Endothelial cell of umbilical vein (primary cell): ENCODE results near the gene RSPH1. TPM values are rescaled to one million over a fixed set of nuclear protein-coding genes. Genes with fewer than 3 reads are reported as not detected.

Experiments
- BruUV-seq: library from RNA; stranded (reverse); fragments of 400-500 nt; replicated peaks from 2 replicates; lab custom pipeline; 2021; lab: Mats Ljungman, UMichigan
- CTCF ChIA-PET: fragments of 300-600, 350-600 bp; sonication (Branson Sonifier 250); formaldehyde crosslinking; loops from one replicate; lab custom pipeline; 2021; ENCODE audit warnings: antibody characterized with exemption, inconsistent platforms; lab: Charles Lee
- POLR2A ChIA-PET: fragments of 300-600, 350-600 bp; sonication (Branson Sonifier 250); formaldehyde crosslinking; loops from one replicate; lab custom pipeline; 2021; ENCODE audit warnings: antibody characterized with exemption, inconsistent platforms; lab: Charles Lee
- DNase-seq: peaks from one replicate; pipeline ENCODE4 v3.0.0-alpha.2; 2011; ENCODE audit warnings: low read depth, low spot score
- FAIRE-seq: peaks from 2 replicates; lab custom pipeline; 2011; peaks lifted over from hg19 to GRCh38; lab: Jason Lieb, UNC
- H2AFZ ChIP-seq: 2 replicates; pipeline ENCODE4 v1.6.0; 2012; ENCODE audit warnings: low read depth, low read length, control low read depth, inconsistent platforms
- H3K27ac ChIP-seq: 2 replicates; pipeline ENCODE4 v1.5.1; 2011; ENCODE audit warnings: low read depth, mild to moderate bottlenecking, control low read depth, low read length, moderate library complexity; ENCODE audit not compliant: insufficient read depth
- H3K27me3 ChIP-seq, 2 experiments: 2 replicates each; pipeline versions ENCODE4 v1.6.0 to v1.6.1; 2011; ENCODE audit warnings: low read length in 2 of 2, mixed read lengths in 1 of 2; ENCODE audit not compliant: control insufficient read depth in 2 of 2, insufficient read depth in 2 of 2
- H3K36me3 ChIP-seq, 2 experiments: 2 replicates in 1 of 2; 3 replicates in 1 of 2; pipeline ENCODE4 v1.5.1; 2011; ENCODE audit warnings: low read length in 2 of 2, mild to moderate bottlenecking in 1 of 2, moderate library complexity in 1 of 2; ENCODE audit not compliant: control insufficient read depth in 2 of 2, insufficient read depth in 2 of 2; ENCODE audit errors: extremely low read depth in 1 of 2
- H3K4me1 ChIP-seq: 3 replicates; pipeline ENCODE4 v1.5.1; 2011; ENCODE audit warnings: mild to moderate bottlenecking, low read length; ENCODE audit not compliant: control insufficient read depth, insufficient read depth; ENCODE audit errors: extremely low read depth
- H3K4me2 ChIP-seq: 2 replicates; pipeline ENCODE4 v1.6.1; 2011; ENCODE audit warnings: low read length, control low read depth, mixed read lengths; ENCODE audit not compliant: insufficient read depth
- H3K4me3 ChIP-seq, 3 experiments: fragments of 200-600 bp in 1 of 3; sonication (generic), shearing (Covaris generic) in 1 of 3; replicated peaks in 1 of 3; 2 replicates each; pipeline ENCODE4 v1.5.1; 2011 to 2016; ENCODE audit warnings: control low read depth in 3 of 3, low read length in 3 of 3, mild to moderate bottlenecking in 2 of 3, inconsistent platforms in 1 of 3, low read depth in 1 of 3, moderate library complexity in 1 of 3; ENCODE audit not compliant: insufficient read depth in 1 of 3
- H3K79me2 ChIP-seq: 2 replicates; pipeline ENCODE4 v1.6.0; 2012; ENCODE audit warnings: low read length, inconsistent platforms; ENCODE audit not compliant: control insufficient read depth, insufficient read depth
- H3K9ac ChIP-seq: replicated peaks from 2 replicates; pipeline ENCODE3; 2011; ENCODE audit warnings: low read length, control low read depth; ENCODE audit not compliant: insufficient read depth; ENCODE audit errors: extremely low read depth
- H3K9me1 ChIP-seq: replicated peaks from 3 replicates; pipeline ENCODE4 v1.6.0; 2011; ENCODE audit warnings: mild to moderate bottlenecking, low read length; ENCODE audit not compliant: control insufficient read depth, insufficient read depth; ENCODE audit errors: extremely low read depth
- H3K9me3 ChIP-seq: replicated peaks from 2 replicates; pipeline ENCODE4 v1.5.1; 2012; ENCODE audit warnings: low read length, inconsistent platforms; ENCODE audit not compliant: control insufficient read depth, insufficient read depth
- H4K20me1 ChIP-seq: replicated peaks from 2 replicates; pipeline ENCODE3; 2011; ENCODE audit warnings: mild to moderate bottlenecking, low read length; ENCODE audit not compliant: control insufficient read depth, insufficient read depth; ENCODE audit errors: extremely low read depth
- EZH2 ChIP-seq: IDR thresholded peaks from 2 replicates; pipeline ENCODE4 v1.6.1; 2012; ENCODE audit warnings: borderline replicate concordance, low read depth, mild to moderate bottlenecking, moderate library complexity, low read length, inconsistent platforms; ENCODE audit not compliant: severe bottlenecking
- FOS ChIP-seq: IDR thresholded peaks from 2 replicates; pipeline ENCODE4 v1.6.1; 2011; ENCODE audit warnings: mild to moderate bottlenecking, low read length, moderate library complexity, borderline replicate concordance; ENCODE audit not compliant: insufficient read depth
- GATA2 ChIP-seq: IDR thresholded peaks from 2 replicates; pipeline ENCODE4 v1.7.0; 2011; ENCODE audit warnings: low read depth, mild to moderate bottlenecking, moderate library complexity, mixed read lengths, low read length; ENCODE audit not compliant: insufficient read length, insufficient read depth
- JUN ChIP-seq: IDR thresholded peaks from 2 replicates; pipeline ENCODE4 v1.6.1; 2011; ENCODE audit warnings: borderline replicate concordance, low read depth; ENCODE audit not compliant: insufficient read length, insufficient read depth
- MYC ChIP-seq: IDR thresholded peaks from one replicate; pipeline ENCODE4 v1.6.1; 2011; ENCODE audit warnings: mild to moderate bottlenecking, low read depth, low read length
- POLR2A ChIP-seq: IDR thresholded peaks from 2 replicates; pipeline ENCODE4 v1.6.1; 2012; ENCODE audit warnings: low read depth, mild to moderate bottlenecking, control low read depth, low read length
- POLR2AphosphoS5 ChIP-seq: IDR thresholded peaks from 2 replicates; pipeline ENCODE4 v1.6.1; 2012; ENCODE audit warnings: low read depth, mild to moderate bottlenecking, control low read depth, low read length, moderate library complexity; ENCODE audit not compliant: insufficient read depth
- dilution Hi-C: fragments of 300-500 bp; cut with MboI; formaldehyde crosslinking; loops from one replicate; pipeline ENCODE4 v1.15.0; 2019; ENCODE audit warnings: low sequenced_read_pairs; ENCODE audit not compliant: extremely low pct_ligation_motif_present
- intact Hi-C: fragments of 100-400 bp; cut with micrococcal nuclease; formaldehyde crosslinking; loops from one replicate; pipeline ENCODE4 v1.10.0; 2022
- polyA plus RNA-seq, 4 experiments: library from polyadenylated mRNA; depleted of rRNA in 3 of 4; stranded (reverse) in 3 of 4; unstranded in 1 of 4; fragments of >200 nt; gene quantifications; 2 replicates each; pipeline versions ENCODE4 v1.2.1 to v1.2.3, GENCODE V29; 2011 to 2012; ENCODE audit warnings: missing spikeins in 1 of 4
- total RNA-seq: library from RNA; stranded (reverse); gene quantifications from 2 replicates; pipeline ENCODE4 v1.2.3, GENCODE V29; 2021
- TF ChIP-seq, protein P1 (sequence below), 2 donors: IDR thresholded peaks; 1 replicate in 1 of 2; 2 replicates in 1 of 2; pipeline ENCODE4 v1.5.1; 2011; ENCODE audit warnings: low read length in 2 of 2, mild to moderate bottlenecking in 2 of 2, moderate library complexity in 2 of 2, control low read depth in 1 of 2, inconsistent platforms in 1 of 2, low read depth in 1 of 2; ENCODE audit not compliant: insufficient read depth in 1 of 2; ENCODE audit errors: extremely low read depth in 1 of 2
- TF ChIP-seq, protein P2 (sequence below): IDR thresholded peaks from 2 replicates; pipeline ENCODE4 v1.6.1; 2011; ENCODE audit not compliant: insufficient read depth, insufficient read length

RSPH1 gene
- total and polyA plus RNA-seq, 2 donors (not counting 3 experiments of a cell fraction or from before 2014, with no cell fraction given): 0.08 TPM; not detected in 1

DNA sequence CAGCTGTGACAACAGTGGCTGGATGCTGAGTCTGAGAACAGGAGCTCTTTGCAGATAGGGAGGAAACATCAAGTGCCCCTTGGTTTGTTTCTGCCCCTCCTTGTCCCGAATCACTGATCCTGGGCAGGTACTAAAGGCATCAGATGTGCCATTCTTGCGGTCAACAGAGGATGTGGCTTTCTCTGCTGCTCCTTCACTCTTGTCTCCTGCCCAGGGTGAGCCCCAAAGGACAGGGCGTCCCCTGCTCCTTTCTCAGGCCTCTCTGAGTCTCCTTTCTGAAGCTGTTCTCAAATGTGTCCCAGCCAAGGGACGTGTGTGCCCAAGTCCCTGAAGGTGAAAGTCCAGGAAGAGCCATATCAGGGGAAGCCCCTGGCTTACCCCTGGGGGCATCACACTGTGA is 49.3 kb upstream of the RSPH1 start:
- no peak overlapping the region for H3K9ac ChIP-seq
- intact Hi-C loops (no loop called here), dilution Hi-C loops (no loop called here)
- FAIRE-seq (no peak), DNase-seq (no peak)
- H3K79me2 ChIP-seq: no peaks in the 10 kb centered on the region
- no peak overlapping the region for H3K4me3 ChIP-seq
- no peaks in the 10 kb centered on the region for H4K20me1 ChIP-seq
- POLR2A ChIA-PET: no interaction called here
- H3K4me2 ChIP-seq: no peak overlapping the region
- TF ChIP-seq MYC (no peak), GATA2 (no peak), JUN (no peak)
- TF ChIP-seq, protein P1, sequence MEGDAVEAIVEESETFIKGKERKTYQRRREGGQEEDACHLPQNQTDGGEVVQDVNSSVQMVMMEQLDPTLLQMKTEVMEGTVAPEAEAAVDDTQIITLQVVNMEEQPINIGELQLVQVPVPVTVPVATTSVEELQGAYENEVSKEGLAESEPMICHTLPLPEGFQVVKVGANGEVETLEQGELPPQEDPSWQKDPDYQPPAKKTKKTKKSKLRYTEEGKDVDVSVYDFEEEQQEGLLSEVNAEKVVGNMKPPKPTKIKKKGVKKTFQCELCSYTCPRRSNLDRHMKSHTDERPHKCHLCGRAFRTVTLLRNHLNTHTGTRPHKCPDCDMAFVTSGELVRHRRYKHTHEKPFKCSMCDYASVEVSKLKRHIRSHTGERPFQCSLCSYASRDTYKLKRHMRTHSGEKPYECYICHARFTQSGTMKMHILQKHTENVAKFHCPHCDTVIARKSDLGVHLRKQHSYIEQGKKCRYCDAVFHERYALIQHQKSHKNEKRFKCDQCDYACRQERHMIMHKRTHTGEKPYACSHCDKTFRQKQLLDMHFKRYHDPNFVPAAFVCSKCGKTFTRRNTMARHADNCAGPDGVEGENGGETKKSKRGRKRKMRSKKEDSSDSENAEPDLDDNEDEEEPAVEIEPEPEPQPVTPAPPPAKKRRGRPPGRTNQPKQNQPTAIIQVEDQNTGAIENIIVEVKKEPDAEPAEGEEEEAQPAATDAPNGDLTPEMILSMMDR (IDR thresholded peaks at IDR 0.05; ENCODE audit: extremely low read depth in 1 of 2, insufficient read depth in 1 of 2, low read depth in 1 of 2, low read length in 2 of 2): no peak
- H3K9me1 ChIP-seq: no peaks in the 10 kb centered on the region
- H3K36me3 ChIP-seq: no peaks in the 10 kb centered on the region
- no peaks in the 10 kb centered on the region for H3K9me3 ChIP-seq
- H2AFZ ChIP-seq: no peak overlapping the region
- H3K27me3 ChIP-seq: no peaks in the 10 kb centered on the region
- H3K4me1 ChIP-seq: no peaks in the 10 kb centered on the region
- no TSS peak for BruUV-seq
- H3K27ac ChIP-seq: no peak overlapping the region
- CTCF ChIA-PET: interaction anchor here (0.7 kb wide), 1 partner anchor 13 kb away, joined by 3 read pairs; no protein-coding TSS in a partner anchor

DNA sequence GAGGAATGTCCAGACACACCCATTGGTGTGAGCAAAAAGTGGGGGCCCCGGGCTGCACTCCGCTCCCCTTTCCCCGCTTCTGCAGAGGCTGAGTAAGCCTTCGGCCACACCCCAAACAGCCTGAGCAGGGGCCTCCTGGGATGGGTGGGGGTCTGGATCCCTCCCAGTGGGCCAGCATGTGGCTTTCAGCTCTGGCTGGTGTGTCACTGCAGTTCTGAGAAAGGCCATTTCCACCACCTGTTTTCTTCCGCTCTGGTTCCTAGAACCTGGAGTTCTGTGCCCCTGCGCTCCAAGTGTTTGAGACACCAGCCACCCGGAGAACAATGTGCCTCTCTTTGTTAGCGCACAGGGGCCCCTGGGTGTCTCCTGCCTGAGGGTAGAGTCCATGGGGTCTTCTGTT is 48.5 kb upstream of the RSPH1 start:
- H3K4me1 ChIP-seq: no peaks in the 10 kb centered on the region
- no peaks in the 10 kb centered on the region for H3K9me1 ChIP-seq
- ChIA-PET POLR2A (no interaction called here), CTCF (interaction anchor here (0.7 kb wide), 1 partner anchor 12 kb away, joined by 3 read pairs; no protein-coding TSS in a partner anchor)
- H3K27ac ChIP-seq: no peak overlapping the region
- H3K4me3 ChIP-seq: no peak overlapping the region
- DNase-seq: no peak
- no peak overlapping the region for H3K9ac ChIP-seq
- TF ChIP-seq FOS (no peak), JUN (no peak), MYC (no peak), EZH2 (no peak), POLR2A (no peak), GATA2 (no peak), POLR2AphosphoS5 (no peak)
- TF ChIP-seq, protein P2, sequence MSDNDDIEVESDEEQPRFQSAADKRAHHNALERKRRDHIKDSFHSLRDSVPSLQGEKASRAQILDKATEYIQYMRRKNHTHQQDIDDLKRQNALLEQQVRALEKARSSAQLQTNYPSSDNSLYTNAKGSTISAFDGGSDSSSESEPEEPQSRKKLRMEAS: no peak
- TF ChIP-seq, protein P1 (IDR thresholded peaks at IDR 0.05; ENCODE audit: extremely low read depth in 1 of 2, insufficient read depth in 1 of 2, low read depth in 1 of 2, low read length in 2 of 2): no peak
- dilution Hi-C loops: no loop called here
- no peaks in the 10 kb centered on the region for H3K79me2 ChIP-seq
- no peak overlapping the region for H3K4me2 ChIP-seq
- FAIRE-seq: no peak
- no TSS peak for BruUV-seq
- H3K36me3 ChIP-seq: no peaks in the 10 kb centered on the region
- H3K9me3 ChIP-seq: no peaks in the 10 kb centered on the region
- no peaks in the 10 kb centered on the region for H4K20me1 ChIP-seq
- no peak overlapping the region for H2AFZ ChIP-seq
- intact Hi-C loops: no loop called here
- no peaks in the 10 kb centered on the region for H3K27me3 ChIP-seq
